HG03575 (cell line): Measurements from ENCODE around the gene CYP27B1.
"Not testable (repeated sequence)": the region's sequence is repeated elsewhere in the genome, so short reads cannot be mapped to it uniquely, and the experiment has no call there.

Source experiments
- ATAC-seq: cut with Tn5 transposase; IDR thresholded peaks from one replicate; pipeline ENCODE4 v1.9.1; 2021; ENCODE audit not compliant: unreplicated experiment, insufficient number of reproducible peaks, low FRiP score; ENCODE audit errors: extremely low read depth

Gene CYP27B1

GRCh38 chr12:57726884-57727757 lies 39.8 kb downstream of the CYP27B1 start:
- no peak for ATAC-seq

GRCh38 chr12:57726151-57726883 lies 40.6 kb downstream of the CYP27B1 start:
- ATAC-seq: no peak

- no peak for ATAC-seq
Measured at GRCh38 chr12:57725851-57726150, 41.1 kb downstream of the CYP27B1 start.

- no peak for ATAC-seq
Measured at GRCh38 chr12:57724936-57725740, 41.7 kb downstream of the CYP27B1 start.

GRCh38 chr12:57724003-57724935 lies 42.6 kb downstream of the CYP27B1 start:
- no peak for ATAC-seq

GRCh38 chr12:57723630-57723962 lies 43.3 kb downstream of the CYP27B1 start:
- no peak for ATAC-seq

GRCh38 chr12:57722716-57723629 lies 43.9 kb downstream of the CYP27B1 start:
- ATAC-seq: no peak

- not testable (repeated sequence) for ATAC-seq
Measured at GRCh38 chr12:57721846-57722608, 44.9 kb downstream of the CYP27B1 start.

- ATAC-seq: no peak
Measured at GRCh38 chr12:57720606-57721595, 46.0 kb downstream of the CYP27B1 start.

GRCh38 chr12:57719777-57720605 lies 46.9 kb downstream of the CYP27B1 start:
- no peak for ATAC-seq

GRCh38 chr12:57718641-57719528 lies 48.0 kb downstream of the CYP27B1 start:
- no peak for ATAC-seq

GRCh38 chr12:57717846-57718640 lies 48.8 kb downstream of the CYP27B1 start:
- no peak for ATAC-seq

- ATAC-seq: no peak
Measured at GRCh38 chr12:57717131-57717530, 49.7 kb downstream of the CYP27B1 start.

GRCh38 chr12:57716305-57716704 lies 50.6 kb downstream of the CYP27B1 start:
- no peak for ATAC-seq
